Measurements from ENCODE around the gene AUH.
"Not testable (repeated sequence)": the region's sequence is repeated elsewhere in the genome, so short reads cannot be mapped to it uniquely, and the experiment has no call there.

AUH gene, protein sequence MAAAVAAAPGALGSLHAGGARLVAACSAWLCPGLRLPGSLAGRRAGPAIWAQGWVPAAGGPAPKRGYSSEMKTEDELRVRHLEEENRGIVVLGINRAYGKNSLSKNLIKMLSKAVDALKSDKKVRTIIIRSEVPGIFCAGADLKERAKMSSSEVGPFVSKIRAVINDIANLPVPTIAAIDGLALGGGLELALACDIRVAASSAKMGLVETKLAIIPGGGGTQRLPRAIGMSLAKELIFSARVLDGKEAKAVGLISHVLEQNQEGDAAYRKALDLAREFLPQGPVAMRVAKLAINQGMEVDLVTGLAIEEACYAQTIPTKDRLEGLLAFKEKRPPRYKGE

GRCh38 chr9:91361291-91362050 lies at the start of gene AUH:
Gene AUH, minus strand, starts transcription at chr9:91361918. Its CDS starts 29 bp downstream, at chr9:91361889.
- DNase-seq: peak; percentile 87

GRCh38 chr9:91411096-91411771 lies 49.5 kb upstream of the AUH start:
- no peak for DNase-seq

- DNase-seq: no peak
Observed at GRCh38 chr9:91410161-91410560, 48.4 kb upstream of the AUH start.

DNA sequence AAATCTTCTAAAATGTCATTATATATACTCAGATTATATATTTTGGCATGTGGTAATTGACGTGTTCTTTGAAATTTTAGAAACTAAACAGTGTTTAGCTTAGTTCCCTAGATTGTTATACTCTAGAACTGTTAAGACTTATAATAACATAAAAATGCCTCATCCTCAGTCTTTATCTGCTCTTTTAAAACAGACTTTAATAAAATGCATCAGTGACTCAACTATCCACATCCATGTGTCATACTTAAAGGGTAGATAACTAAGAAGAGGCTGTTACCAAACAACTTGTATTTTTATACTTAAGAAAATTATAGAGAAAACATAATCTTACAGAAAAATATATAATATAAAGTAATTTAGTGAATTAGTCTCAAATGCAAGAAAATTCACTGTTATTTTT lies 46.8 kb upstream of the AUH start:
- no peak for DNase-seq

DNA sequence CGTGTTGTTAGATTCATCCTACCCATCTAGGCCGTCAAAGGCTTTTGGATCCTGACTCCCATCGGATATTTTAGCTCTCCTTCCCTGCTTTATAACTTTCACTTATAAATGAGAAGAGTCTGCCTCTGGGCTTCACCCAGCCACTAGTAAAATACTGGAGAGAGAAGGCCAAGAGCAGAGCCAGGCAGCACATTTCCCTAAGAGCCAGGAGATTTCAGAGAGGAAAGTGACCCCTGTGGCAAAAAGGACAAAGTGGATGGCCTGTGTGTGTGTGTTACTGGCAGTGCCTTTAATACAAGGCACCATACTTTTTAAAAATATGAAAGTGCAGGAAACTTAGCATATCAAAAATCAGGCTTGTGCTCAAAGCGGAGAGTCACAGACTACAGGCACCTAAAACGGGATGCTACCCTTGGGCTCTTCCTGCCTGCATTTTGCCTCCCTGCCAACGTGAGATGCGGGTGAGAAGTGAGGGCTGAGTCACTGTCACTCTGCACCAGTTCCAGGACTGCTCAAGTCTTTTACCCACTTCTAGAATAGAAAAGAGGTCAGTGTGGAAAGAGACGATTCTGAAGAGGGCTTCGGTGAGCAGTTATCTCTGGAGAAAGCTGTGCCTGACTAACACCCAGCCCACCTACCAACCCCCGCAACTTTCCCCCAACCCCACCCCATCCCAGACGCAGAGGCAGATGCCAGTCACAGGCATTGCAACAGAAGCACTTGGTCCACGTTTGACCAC lies 46.0 kb upstream of the AUH start:
- DNase-seq: no peak

DNA sequence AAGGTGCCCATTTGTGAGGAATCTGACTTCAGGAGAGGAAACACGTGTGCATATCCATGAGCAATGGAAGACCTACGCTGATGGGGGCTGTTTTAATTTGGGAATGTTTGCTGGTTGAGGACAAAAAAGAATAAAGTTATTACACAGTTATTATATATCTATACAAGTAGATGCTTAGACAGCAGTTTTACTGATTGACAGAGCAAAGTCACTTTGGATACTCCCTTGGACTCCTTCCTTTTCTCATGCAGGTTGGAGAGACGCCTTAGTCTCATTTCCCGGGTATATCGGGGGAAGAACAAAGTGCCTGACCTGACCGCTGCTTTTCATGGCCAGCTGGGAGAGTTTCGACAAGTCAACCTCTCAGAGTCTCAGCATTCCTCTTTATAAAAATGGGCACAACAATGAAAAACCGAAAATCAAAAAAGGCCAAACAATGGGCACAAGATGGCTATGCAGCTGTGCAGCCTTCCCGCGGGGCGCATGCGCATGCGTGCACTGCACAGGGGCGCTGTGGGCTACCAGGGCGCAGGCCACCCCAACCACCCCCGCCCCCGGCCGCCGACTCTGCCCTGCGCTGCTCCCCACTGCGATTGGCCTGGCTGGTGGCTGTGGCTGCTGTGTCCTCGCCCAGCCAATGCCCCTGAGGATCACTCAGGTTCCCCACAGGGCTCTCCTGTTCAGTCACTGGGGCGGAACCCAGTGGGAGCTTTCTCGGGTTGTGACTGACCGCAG lies 43.8 kb upstream of the AUH start:
- DNase-seq: no peak

- no peak for DNase-seq
Observed at GRCh38 chr9:91403665-91404543, 42.2 kb upstream of the AUH start.

GRCh38 chr9:91398926-91399325 lies 37.2 kb upstream of the AUH start:
- no peak for DNase-seq

DNA sequence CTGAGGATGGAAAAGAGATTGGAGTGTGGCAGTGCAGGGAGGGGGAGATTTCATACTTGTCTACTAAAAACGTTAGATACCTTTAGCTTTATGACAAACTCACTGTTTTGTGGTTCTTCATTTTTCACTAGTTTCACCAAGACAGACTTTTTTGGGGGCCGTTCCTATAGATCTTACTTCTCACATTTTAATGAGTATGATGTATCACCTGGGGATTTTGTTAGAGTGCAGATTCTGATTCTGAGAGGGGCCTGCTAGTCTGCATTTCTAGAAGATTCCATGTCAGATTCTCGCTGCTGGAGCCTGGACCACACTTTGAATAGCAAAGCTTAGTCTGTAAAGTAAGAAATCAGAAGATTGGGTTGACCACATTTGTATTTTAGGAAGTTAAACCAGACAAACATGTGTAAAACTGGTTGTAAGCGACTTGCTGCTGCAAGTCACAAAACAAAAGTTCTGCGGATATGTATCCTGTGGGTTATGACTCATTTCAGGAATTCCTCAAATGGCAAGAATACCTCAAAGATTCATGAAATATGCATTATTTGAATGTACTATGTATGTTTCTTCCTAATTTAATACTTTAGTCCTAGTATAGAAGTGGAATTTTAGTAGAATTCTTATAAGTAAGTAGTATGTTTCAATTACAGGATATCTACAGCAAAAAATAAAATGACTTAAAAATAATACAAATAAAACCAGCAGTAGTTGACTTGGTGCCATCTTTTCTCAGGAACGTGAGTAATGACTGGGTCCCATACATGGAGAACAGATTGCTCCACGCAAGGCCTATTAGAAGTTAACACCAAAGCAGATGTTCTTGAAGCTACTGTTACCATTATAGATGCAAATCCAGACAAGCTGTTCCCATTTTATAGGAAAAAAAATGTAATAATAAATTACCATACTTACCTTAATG lies 34.1 kb upstream of the AUH start:
- no peak for DNase-seq

DNA sequence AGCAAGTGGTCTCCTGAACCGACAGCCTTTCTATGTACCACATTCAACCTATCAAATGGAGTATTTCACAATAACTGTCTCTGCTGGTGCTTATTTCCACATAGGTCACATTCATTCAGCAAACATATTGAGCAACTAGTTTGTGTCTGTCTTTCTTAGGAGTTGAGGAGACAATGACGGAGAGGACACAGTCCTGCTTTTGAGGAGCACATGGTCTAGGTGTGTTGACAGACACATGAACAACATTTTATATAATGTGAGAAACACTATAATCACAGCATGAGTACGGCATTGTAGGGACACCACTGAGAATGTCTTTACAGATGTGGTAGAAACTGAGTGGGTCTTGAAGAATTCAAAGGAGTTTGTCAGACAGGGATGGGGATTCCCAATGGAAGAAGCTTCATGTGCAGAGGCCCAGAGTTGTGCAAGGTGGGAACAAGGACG lies 33.4 kb upstream of the AUH start:
- no peak for DNase-seq

GRCh38 chr9:91393826-91394225 lies 32.1 kb upstream of the AUH start:
- DNase-seq: no peak

DNA sequence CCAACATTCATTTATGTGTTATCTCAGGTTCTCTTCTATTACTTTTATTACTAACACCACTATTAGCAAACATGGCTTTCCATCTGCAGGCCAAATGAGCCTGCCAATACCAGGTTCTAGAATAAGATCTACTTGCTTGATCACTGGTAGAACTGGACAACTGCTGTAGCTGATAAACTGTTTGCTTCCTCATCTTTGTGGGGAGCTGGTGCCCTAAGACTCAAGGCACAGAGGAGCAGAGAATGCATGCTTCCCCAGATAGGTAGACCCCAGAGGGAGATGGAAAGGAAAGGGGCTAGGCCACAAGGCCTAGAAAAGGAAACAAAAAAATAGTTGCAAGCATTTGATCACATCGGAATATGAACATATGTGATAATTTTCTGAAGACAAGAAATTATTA lies 30.7 kb upstream of the AUH start:
- no peak for DNase-seq

- DNase-seq: no peak
Observed at GRCh38 chr9:91391818-91392217, 30.1 kb upstream of the AUH start.

DNA sequence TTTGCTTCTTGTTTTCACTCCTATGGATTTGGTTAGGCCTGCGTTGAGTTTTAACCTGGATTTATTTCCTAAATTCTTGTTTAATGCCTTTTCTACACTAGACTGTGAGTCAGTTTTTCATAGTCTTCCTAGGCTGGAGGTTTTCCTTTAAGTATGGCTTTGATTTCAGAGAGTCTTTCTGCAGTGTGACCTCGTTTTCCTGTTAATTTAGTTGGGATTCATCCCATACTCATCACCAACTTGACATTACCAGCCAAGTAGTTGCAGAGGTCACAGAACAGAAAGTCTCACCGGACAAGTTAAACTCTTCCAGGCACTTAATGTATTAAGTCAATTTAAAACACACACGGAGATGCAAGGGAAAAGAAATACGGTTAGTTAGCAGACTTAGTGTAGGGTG lies 29.7 kb upstream of the AUH start:
- no peak for DNase-seq

DNA sequence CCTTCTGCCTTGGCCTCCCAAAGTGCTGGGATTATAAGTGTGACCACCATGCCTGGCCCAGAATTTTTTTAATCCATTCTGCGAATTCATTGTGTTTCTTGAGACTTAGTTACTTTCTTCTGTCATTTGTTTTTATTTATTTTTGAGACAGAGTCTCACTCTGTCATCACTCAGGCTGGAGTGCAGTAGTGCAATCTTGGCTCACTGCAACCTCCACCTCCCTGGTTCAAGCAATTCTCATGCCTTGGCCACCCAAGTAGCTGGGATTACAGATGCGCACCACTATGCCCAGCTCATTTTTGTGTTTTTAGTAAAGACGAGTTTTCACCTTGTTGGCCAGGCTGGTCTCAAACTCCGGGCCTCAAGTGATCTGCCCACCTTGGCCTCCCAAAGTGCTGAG lies 28.0 kb upstream of the AUH start:
- DNase-seq: not testable (repeated sequence)

GRCh38 chr9:91386765-91387164 lies 25.0 kb upstream of the AUH start:
- DNase-seq: no peak

DNA sequence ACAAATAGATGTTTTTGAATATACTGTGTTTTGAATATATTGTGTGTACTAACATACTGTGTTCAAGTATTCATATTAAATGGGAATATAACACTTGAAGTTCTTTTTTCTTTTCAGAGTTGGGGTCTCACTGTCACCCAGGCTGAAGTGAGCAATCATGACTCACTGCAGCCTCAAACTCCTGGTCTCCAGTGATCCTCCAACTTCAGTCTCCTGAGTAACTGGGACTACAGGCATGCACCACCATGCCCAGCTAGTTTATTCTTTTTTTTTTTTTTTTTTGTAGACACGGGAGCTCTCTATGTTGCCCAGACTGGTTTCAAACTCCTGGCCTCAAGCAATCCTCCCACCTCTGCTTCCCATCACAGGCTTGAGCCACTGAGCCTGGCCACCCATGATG lies 23.2 kb upstream of the AUH start:
- DNase-seq: no peak

GRCh38 chr9:91383577-91383976 lies 21.9 kb upstream of the AUH start:
- no peak for DNase-seq

DNA sequence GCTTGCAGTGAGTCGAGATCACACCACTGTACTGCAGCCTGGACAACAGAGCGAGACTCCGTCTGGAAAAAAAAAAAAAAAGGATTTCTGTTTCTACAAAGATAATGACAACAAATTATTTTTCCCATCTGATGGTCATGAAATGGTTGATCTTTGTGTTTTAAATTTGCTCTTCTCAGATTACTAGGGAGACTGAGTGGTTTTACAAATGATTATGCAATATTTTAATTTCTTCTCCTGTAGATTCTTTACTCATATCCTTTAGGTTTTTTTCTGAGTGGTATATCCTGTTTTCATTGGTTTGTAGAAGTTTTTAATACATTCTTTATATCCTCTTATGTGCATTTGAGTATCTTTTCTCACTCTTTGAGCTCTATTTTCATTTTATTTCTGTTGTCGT lies 20.6 kb upstream of the AUH start:
- no peak for DNase-seq

- DNase-seq: no peak
Observed at GRCh38 chr9:91379426-91379825, 17.7 kb upstream of the AUH start.

Data from stimulated activated CD4-positive, alpha-beta T cell treated with anti-CD3 and anti-CD28 coated beads, Interleukin-4, amount 100 ng/mL, for 1 hour (primary cell).